ENCODE measurements around the gene TMEM243. TPM values are rescaled to one million over a fixed set of nuclear protein-coding genes. Genes with fewer than 3 reads are reported as not detected.
"Not testable (repeated sequence)": the region's sequence is repeated elsewhere in the genome, so short reads cannot be mapped to it uniquely, and the experiment has no call there.

Gene TMEM243
- total and polyA plus RNA-seq, 2 experiments from 2014 or later, result 47.7 to 49.4 TPM

- Histone ChIP-seq H4K20me1 (ENCODE audit: insufficient read depth, poor library complexity, severe bottlenecking) (no peaks in the 10 kb centered on the region), H3K9me3 (ENCODE audit: low read depth) (no peaks in the 10 kb centered on the region), H3K27me3 (no peaks in the 10 kb centered on the region), H3K36me3 (replicated peaks; ENCODE audit: insufficient read depth, low read depth) (no peaks in the 10 kb centered on the region), H3K79me2 (no peaks in the 10 kb centered on the region), H3K4me3 (no peak overlapping the region), H3K27ac (no peak overlapping the region), H3K9me2 (replicated peaks; ENCODE audit: insufficient read depth) (no peaks in the 10 kb centered on the region), H2AFZ (no peak overlapping the region), H3K4me2 (no peak overlapping the region), H3K4me1 (ENCODE audit: insufficient read depth) (no peaks in the 10 kb centered on the region)
- no peak for DNase-seq (ENCODE audit: low spot score)
- whole genome bisulfite sequencing (ENCODE audit: low lambda C conversion rate, missing lambda C conversion rate), result 78% methylated on average over 3 of the region's 3 CpGs
- TF ChIP-seq CTCF (IDR thresholded peaks at IDR 0.05; ENCODE audit: poor library complexity) (no peak), EZH2 (IDR thresholded peaks at IDR 0.05; ENCODE audit: borderline replicate concordance) (no peak), EZH2phosphoT487 (IDR thresholded peaks at IDR 0.05; ENCODE audit: low read depth, severe bottlenecking, unreplicated experiment) (no peak)
Observed at GRCh38 chr7:87253589-87254087, 34.1 kb upstream of the TMEM243 start.

- not testable (repeated sequence) for H3K4me1 ChIP-seq (ENCODE audit: insufficient read depth); H3K36me3 ChIP-seq (replicated peaks; ENCODE audit: insufficient read depth, low read depth); H3K9me3 ChIP-seq (ENCODE audit: low read depth); H4K20me1 ChIP-seq (ENCODE audit: insufficient read depth, poor library complexity, severe bottlenecking); H3K27ac ChIP-seq; DNase-seq (ENCODE audit: low spot score); H2AFZ ChIP-seq; H3K79me2 ChIP-seq; H3K4me3 ChIP-seq; H3K9me2 ChIP-seq (replicated peaks; ENCODE audit: insufficient read depth); H3K4me2 ChIP-seq; H3K27me3 ChIP-seq
- 86% methylated on average over 5 of the region's 5 CpGs for WGBS (ENCODE audit: low lambda C conversion rate, missing lambda C conversion rate)
Observed at GRCh38 chr7:87245671-87246070, 26.1 kb upstream of the TMEM243 start.

- WGBS (ENCODE audit: low lambda C conversion rate, missing lambda C conversion rate), result 63% methylated on average over 10 of the region's 11 CpGs
- not testable (repeated sequence) for H3K9me2 ChIP-seq (replicated peaks; ENCODE audit: insufficient read depth); H3K4me2 ChIP-seq
Observed at GRCh38 chr7:87238464-87239051, 19.0 kb upstream of the TMEM243 start.

GRCh38 chr7:87234949-87235348 is 15.4 kb upstream of the TMEM243 start:
- TF ChIP-seq CTCF (IDR thresholded peaks at IDR 0.05; ENCODE audit: poor library complexity) (no peak), EZH2phosphoT487 (IDR thresholded peaks at IDR 0.05; ENCODE audit: low read depth, severe bottlenecking, unreplicated experiment) (no peak), EZH2 (IDR thresholded peaks at IDR 0.05; ENCODE audit: borderline replicate concordance) (no peak)
- Histone ChIP-seq H3K4me2 (no peak overlapping the region), H3K27ac (no peak overlapping the region)

More at GRCh38 chr7:87238464-87239051, 19.0 kb upstream of the TMEM243 start:
- not testable (repeated sequence) for H4K20me1 ChIP-seq (ENCODE audit: insufficient read depth, poor library complexity, severe bottlenecking); H3K36me3 ChIP-seq (replicated peaks; ENCODE audit: insufficient read depth, low read depth); DNase-seq (ENCODE audit: low spot score); H3K4me1 ChIP-seq (ENCODE audit: insufficient read depth); H3K27ac ChIP-seq; H3K9me3 ChIP-seq (ENCODE audit: low read depth); H3K79me2 ChIP-seq; H2AFZ ChIP-seq; H3K27me3 ChIP-seq; H3K4me3 ChIP-seq

More at GRCh38 chr7:87234949-87235348, 15.4 kb upstream of the TMEM243 start:
- DNase-seq (ENCODE audit: low spot score), result no peak
- H3K79me2 ChIP-seq, result no peaks in the 10 kb centered on the region
- no peak overlapping the region for H2AFZ ChIP-seq
- H3K36me3 ChIP-seq (replicated peaks; ENCODE audit: insufficient read depth, low read depth), result no peaks in the 10 kb centered on the region
- H3K9me3 ChIP-seq (ENCODE audit: low read depth), result no peaks in the 10 kb centered on the region
- no peaks in the 10 kb centered on the region for H3K9me2 ChIP-seq (replicated peaks; ENCODE audit: insufficient read depth)
- no peaks in the 10 kb centered on the region for H4K20me1 ChIP-seq (ENCODE audit: insufficient read depth, poor library complexity, severe bottlenecking)
- no peaks in the 10 kb centered on the region for H3K27me3 ChIP-seq
- H3K4me1 ChIP-seq (ENCODE audit: insufficient read depth), result no peaks in the 10 kb centered on the region
- H3K4me3 ChIP-seq, result no peak overlapping the region
